ENCODE measurements around the gene YIPF1.
"Not testable (repeated sequence)": the region's sequence is repeated elsewhere in the genome, so short reads cannot be mapped to it uniquely, and the experiment has no call there.

Gene YIPF1

DNA sequence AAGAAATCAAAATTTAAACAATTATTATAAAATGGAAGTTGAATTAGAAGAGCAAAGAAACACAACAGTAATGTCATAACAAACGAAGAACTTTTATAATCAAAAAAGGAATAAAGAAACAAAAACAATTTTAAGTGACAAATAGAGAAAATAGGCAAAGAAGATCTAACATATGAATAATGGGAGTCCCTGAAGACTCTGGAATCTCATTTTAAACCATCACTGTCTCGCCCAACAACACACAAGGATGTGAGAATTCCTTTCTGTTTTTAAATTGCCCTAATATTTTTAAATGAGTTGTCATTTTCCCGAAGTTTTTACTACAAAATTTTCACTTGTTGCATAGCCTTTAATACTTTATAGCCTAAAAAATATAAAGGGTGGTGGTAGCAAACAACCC lies 47.2 kb downstream of the YIPF1 start:
- no peak for DNase-seq

DNA sequence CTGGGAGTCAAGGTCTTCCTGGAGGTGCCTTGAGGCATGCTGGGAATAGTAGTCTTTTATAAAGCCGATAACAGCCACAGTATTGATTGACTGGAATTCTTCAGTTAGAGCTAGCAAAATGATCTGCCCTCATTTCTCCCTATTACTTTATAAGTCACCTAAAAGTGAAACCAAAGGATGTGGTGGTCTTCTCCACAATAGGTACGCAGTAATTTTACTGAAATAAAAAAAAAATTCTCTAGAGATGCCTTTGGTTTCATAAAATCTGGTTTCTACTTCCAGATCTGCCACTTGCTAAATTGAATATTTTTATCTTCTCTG lies 51.0 kb downstream of the YIPF1 start:
- DNase-seq: no peak

DNA sequence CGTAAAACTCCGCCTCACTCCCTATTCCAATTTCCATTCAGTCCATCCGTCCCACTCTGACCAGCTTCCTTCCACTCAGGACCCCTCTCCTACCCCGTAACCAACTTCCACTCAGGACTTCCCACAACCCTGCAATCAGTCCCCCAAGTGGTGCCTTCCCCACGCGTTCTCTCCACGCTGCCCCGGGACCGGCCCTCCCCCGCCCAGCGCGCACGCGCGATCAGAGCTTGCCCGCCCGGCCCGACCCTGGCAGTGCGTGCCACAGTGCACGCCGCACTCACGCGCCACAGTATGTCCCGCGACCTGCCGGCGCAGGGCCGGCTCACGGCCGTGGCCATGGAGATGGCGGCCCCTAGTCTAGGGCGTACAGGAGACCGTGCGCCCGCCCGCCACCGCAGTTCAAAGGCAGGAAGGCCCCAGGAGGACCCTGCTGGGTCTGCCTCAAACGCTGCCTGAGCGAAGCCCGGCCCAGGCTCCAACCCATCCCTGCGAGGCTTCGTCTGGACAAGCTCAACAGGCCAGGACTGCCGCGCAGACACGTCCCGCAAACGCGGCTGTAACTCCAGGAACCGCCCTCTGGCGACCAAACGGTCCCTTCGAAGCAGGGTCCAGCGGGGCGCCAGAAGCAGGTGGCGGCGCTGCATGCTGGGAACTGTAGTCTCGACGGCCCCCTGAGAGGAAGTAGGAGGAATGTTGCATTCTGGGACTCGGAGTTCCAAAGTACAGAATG lies 51.5 kb downstream of the YIPF1 start, which contains the start of gene NDC1:
Gene NDC1, minus strand, starts transcription at position 373 of the 730 bp plus-strand sequence. Its CDS starts 35 bp downstream, at position 338.
- DNase-seq: peak; percentile 99

DNA sequence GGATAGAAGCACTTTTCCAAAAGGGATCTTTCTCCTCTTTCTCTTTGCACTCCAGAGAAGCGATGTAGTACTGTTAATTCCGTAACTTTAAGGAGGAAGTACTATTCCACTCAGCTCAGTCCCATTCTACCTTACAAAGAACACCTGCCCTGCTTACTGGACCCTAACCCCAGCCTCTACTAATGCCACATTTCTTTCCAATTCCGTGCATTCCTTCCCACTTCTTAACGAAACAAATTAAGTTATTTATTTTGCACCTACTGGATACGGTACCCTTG lies 52.0 kb downstream of the YIPF1 start:
- no peak for DNase-seq

DNA sequence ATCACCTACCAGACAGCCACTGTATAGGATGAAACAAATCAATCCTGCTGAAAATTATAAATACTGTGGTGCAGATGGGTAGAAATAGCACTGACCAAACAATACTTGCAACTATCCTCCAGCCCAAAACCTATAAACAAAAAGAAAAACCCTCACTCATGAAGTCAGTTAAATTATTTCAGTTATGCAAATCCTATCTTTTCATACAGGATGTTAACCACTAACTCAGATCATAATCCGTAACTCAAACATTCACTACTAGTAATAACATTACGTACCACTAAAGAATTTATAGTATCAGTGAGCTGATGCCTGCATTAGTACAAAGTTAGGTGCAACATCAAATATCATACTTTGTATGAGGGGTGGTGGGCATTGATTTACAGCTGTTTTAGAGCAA lies 54.1 kb downstream of the YIPF1 start:
- DNase-seq: no peak

DNA sequence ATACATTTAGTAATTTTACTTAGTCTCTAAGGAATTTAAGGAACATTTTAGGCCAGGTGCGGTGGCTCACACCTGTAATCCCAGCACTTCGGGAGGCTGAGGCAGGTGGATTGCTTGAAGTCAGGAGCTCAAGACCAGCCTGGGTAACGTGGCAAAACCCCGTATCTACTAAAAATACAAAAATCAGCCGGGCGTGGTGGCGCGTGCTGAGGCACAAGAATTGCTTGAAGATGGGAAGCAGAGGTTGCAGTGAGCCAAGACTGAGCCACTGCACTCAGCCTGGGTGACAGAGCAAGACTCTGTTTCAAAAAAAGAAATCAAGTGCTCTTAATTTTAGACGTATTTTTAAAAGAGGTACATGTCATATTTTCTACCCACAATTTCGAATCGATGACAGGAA lies 54.8 kb downstream of the YIPF1 start:
- DNase-seq: no peak

DNA sequence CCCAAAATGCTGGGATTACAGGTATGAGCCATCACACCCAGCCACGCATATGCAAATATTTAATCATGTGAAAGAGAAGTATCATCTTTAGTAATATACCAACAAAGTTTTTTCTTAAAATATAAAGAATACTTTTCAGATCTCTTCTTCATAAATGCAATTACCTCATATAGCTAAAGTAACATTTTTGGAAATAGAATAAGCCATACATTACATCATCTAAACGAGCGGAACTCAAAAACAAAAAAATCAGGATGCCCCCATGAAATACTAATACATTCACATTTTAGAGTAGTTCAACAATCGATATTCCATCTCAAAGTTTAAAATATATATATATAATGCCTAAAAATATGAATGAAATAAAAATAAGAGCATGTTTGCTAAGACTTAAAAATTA lies 56.2 kb downstream of the YIPF1 start:
- DNase-seq: no peak

DNA sequence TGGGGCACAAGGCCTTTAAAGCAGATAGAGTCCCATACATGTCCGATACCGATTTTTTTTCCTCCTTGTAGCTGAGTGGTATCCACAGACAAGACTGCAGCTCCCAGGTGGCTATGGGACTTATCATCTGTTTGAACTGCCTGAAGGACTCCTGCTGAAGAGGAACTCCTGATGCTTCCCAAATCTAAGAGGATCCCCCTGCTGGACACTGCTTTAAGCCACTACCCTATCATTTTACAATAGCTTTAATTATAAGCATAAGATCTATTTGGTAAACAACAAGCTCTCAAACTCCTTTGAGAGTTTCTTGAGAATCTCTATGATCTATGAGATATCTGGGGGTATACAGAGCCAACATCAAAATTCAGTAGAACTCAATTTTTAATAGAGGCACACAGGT lies 63.2 kb downstream of the YIPF1 start:
- DNase-seq: no peak

DNA sequence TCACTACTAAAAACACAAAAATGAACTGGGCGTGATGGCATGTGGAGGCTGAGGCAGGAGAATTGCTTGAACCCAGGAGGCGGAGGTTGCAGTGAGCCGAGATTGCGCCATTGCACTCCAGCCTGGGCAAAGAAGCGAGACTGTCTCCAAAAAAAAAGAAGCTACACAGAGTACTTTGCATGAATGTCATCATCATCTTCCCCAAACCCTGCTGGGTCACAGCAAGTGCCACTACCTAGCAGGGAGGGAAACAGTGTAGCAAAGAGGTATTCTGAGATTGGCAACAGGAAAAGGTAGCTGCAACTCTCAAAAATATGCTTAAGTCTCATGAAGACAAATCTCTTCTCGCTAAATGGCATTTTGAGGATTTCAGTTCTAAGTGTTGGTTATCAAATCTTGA lies 64.3 kb downstream of the YIPF1 start:
- DNase-seq: no peak

DNA sequence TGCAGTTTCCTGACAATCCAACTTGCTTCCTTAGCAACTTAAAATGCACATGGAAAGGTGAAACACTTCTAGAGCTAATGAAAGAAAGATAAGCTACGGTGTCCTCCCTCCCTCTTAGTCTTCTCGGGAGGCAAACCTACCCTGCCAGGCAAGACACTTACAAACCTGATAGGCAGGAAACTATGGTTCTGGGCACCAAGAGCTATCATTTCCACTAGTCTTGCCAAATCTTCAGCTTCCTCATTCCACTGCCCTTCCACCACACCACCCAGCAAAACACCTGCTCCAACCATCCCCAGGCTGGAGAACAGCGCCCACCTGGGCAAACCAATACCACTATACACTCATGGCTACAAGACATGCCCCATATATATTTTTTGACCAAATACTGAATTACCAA lies 66.7 kb downstream of the YIPF1 start:
- no peak for DNase-seq

DNA sequence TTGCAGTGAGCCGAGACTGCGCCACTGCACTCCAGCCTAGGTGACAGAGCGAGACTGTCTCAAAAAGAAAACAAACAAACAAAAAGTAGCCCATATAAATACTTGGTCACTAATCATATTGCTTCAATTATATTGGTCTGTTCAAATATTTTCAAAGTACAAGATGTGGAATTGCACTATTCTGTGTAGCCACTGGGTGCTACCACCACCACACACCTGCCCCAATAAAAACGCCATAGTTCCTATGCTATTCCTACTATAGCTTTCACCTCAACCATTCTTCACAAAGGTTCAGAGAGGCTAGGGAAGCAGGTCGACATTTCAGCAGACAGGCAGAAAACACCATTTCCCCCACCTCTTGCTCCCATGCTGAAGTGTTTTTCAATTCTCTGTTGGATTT lies 68.2 kb downstream of the YIPF1 start:
- DNase-seq: no peak

DNA sequence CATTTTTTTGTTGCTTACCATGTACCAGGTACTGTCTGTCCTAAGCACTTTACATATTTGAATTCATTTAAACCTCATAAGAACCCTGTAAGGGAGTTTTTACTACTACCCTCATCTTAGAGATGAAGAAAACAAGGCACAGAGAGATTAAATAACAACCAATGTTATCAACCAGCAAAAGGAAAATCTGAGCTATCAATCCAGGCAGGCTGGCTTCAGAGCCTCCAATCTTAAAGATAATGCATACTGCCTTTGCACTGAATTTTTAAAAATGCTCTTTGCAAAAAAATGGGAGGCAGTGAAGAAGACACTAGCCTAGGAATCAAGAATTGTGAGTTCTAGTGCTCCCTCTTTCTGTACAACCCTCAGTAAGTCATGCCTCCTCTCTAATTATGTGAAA lies 70.2 kb downstream of the YIPF1 start:
- no peak for DNase-seq

DNA sequence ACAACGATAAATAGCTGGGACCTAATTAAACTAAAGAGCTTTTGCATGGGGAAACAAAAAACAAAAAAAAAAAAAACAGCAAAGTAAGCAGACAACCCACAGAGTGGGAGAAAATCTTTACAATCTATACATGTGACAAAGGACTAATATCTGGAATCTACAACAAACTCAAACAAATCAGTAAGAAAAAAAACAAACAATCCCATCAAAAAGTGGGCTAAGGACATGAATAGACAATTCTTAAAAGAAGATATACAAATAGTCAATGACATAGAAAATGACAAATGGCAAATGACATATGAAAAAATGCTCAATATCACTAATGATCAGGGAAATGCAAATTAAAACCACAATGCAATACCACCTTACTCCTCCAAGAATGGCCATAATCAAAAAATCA lies 73.0 kb downstream of the YIPF1 start:
- not testable (repeated sequence) for DNase-seq

DNA sequence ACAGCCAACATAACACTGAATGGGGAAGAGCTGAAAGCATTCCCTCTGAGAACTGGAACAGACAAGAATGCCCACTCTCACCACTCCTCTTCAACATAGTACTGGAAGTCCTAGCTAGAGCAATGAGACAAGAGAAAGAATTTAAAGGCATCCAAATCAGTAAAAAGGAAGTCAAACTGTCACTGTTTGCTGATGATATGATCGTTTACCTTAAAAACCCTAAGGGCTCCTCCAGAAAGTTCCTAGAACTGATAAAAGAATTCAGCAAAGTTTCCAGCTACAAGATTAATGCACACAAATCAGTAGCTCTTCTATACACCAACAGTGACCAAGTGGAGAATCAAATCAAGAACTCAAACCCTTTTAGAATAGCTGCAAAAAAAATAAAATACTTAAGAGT lies 74.1 kb downstream of the YIPF1 start:
- DNase-seq: not testable (repeated sequence)

DNA sequence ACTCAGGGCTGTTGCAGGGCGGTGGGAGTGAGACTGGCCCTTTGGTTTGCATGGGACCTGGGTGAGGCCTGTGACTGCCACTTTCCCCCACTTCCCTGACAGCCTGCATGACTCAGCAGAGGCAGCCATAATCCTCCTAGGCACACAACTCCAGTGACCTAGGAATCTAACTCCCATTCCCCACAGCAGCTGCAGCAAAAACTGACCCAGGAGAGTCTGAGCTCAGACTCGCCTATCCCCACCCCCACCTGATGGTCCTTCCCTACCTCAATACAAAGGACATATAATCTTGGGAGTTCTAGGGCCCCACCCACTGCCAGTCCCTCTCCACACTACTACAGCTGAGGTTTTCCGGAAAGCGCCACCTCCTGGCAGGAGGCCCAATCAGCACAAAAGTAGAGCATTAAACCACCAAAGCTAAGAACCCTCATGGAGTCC lies 78.2 kb downstream of the YIPF1 start:
- no peak for DNase-seq

DNA sequence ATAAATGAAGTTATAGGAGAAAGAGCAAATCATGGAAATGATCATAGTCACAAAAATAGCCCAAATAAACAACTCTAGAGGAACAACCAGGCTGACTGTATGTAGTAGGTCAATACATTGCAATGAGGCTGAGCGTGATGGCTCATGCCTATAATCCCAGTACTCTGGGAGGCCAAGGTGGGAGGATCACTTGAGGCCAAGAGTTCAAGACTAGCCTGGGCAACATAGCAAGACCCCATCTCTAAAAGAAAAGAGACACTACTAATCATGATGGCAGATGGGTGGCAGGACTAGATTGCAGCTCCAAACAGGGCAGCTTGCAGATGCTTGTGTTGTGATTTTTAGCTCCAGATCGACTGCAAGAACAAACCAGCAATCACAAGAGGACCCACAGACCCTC lies 79.1 kb downstream of the YIPF1 start:
- DNase-seq: no peak

DNA sequence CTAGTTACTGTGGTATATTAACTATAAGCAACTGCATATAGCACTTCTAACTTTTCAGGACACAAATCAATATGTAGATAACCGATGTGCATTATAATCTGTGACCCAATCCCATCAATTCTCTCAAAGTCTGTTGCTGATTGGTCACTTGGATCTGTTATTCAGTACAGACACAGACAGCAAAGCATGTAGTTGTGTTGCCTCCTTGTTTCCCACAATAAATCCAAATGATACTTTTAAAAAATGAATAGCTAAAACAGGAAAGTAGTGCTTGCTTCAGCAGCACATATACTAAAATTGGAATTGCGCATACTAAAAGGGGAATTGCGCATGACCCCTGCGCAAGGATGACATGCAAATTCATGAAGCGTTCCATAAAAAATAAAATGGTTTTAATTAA lies 79.6 kb downstream of the YIPF1 start:
- no peak for DNase-seq

DNA sequence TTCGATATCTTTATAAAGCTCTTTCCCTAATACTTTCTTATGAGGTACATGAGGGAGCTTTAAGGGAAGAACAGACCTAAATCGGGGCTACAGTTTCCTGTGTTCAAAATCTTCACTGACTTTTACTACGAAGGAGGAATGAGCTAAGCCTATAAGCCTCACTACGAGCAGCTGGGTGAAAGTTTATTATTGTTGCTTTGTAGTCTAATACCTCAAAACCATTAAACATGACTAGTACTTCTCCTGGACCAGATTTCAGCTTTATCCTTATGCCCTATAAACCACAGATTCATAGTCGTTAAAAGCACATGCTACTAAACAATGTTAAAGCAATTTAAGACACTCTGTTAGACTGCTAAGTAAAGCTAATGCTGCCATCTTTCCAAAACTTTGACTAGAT lies 81.7 kb downstream of the YIPF1 start:
- DNase-seq: no peak

DNA sequence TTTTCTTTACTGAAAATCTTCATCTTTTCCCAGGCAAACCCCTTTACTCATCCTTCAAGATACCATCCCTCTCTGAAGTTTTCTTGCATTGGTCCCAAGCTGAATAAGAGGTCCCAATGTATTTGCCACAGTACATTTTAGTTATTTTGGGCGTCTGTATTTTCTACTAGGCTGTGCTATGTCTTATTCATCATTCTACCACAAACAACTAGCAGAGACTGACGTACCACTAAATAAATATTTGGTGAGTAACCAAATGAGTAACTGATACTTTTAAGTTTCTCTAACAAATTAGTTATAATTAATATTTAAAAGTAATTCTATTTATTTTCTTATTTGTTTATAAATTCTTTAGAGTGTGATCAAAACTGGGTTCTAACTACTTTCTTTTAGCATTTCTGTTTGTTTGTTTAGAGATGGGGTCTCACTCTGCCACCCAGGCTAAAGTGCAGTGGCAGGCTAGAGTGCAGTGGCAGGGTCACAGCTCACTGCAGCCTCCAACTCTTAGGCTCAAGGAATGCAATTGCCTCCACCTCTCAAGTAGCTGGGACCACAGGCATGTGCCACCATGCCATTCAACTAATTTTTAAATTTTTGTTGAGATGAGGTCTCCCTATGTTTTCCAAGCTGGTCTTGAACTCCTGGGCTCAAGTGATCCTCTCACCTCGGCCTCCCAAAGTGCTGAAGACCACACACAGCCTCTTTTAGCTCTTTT lies 84.6 kb downstream of the YIPF1 start:
- DNase-seq: no peak

DNA sequence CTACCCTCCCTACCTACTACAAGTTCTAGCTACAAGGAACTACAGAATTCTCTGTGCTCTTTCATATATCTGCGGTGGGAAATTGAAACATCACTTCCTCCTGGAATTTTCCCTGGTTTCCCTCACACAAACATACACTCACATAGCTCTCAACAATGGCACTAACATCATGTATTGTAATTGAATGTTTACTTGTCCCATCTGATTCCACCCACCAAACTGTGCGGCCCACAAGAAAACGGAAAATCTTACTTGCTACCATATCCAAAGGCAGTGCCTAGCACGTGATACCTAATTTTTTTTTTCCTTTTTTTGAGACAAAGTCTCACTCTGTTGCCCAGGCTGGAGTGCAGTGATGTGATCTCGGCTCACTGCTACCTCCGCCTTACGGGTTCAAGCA lies 85.4 kb downstream of the YIPF1 start:
- no peak for DNase-seq
